Mesothelial cell of epicardium (in vitro differentiated cells): Measurements from ENCODE around the gene DMXL1. TPM values are rescaled to one million over a fixed set of nuclear protein-coding genes. Genes with fewer than 3 reads are reported as not detected.
A peak's percentile ranks its signal among the peaks of the same experiment; 100 is the strongest.

ENCODE experiments used
- DNase-seq, 2 experiments: peaks; one replicate each; pipeline ENCODE4 v3.0.0; 2021; ENCODE audit warnings: low spot score in 2 of 2; ENCODE audit not compliant: unreplicated experiment in 2 of 2
- H3K27ac Mint-ChIP-seq: 2 replicates; pipeline ENCODE4 v1.8.0; 2021; ENCODE audit warnings: mixed read lengths
- H3K27me3 Mint-ChIP-seq: 2 replicates; pipeline ENCODE4 v1.8.0; 2021; ENCODE audit warnings: low read depth, mixed read lengths
- H3K36me3 Mint-ChIP-seq: 2 replicates; pipeline ENCODE4 v1.8.0; 2021; ENCODE audit warnings: mixed read lengths
- H3K4me1 Mint-ChIP-seq: 2 replicates; pipeline ENCODE4 v1.8.0; 2021; ENCODE audit warnings: mixed read lengths
- H3K4me3 Mint-ChIP-seq: 2 replicates; pipeline ENCODE4 v1.8.0; 2021; ENCODE audit warnings: mild to moderate bottlenecking, moderate library complexity, mixed read lengths
- H3K9me3 Mint-ChIP-seq: 2 replicates; pipeline ENCODE4 v1.8.0; 2021; ENCODE audit warnings: mixed read lengths
- total RNA-seq: library from RNA; stranded (reverse); gene quantifications from 3 replicates; pipeline ENCODE4 v1.2.1, GENCODE V29; 2021
- TF ChIP-seq, protein P1 (sequence below): fragments of 200-600 bp; sonication (generic); IDR thresholded peaks from one replicate; pipeline ENCODE4 v1.5.0; 2021; ENCODE audit warnings: antibody characterized with exemption; ENCODE audit not compliant: unreplicated experiment

DMXL1 gene
- total RNA-seq, 1 donor from 2014 or later: 74.9 TPM

DNA sequence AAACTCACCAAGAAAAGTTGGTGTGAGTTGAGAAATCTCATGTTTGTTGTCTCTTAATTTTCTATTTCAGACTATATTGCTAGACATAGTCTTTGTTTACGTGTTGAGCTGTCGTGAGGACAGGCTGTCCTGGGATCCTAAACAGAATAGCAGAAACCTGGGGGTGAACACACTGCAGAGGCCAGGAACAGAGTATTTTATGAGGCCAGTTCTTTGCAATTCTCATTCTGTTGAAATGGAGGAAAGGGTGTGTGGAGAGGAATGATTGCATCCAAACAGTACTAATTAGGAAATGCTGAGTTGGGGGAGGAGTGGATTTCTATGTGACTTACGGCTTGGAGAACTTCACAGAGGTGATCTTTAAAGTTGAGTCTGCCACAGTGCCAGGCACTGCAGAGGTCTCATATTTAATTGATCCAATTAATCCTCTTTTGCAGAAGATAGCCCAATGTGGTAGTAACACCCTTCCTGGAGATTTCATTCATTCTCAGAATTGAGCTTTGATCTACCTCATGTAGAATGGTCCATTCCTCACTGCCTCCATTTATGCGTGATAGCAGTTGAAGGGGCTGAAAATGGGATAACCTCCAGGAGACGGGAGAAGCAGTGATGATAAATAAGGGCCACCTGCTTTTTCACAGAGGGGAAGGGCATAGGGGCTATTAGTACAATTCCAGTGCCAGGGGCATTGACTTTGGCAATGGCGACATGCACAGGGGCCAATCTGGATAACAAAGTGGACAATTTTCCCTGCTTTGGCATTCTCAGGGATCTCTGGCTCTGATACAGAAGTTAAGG is 200.3 kb downstream of the DMXL1 start:
- H3K9me3 Mint-ChIP-seq: no peaks in the 10 kb centered on the region
- H3K27ac Mint-ChIP-seq: peak overlapping the region; percentile 4
- H3K4me3 Mint-ChIP-seq: no peak overlapping the region
- H3K4me1 Mint-ChIP-seq: peaks cover 63% of the 10 kb centered on the region
- TF ChIP-seq, protein P1, sequence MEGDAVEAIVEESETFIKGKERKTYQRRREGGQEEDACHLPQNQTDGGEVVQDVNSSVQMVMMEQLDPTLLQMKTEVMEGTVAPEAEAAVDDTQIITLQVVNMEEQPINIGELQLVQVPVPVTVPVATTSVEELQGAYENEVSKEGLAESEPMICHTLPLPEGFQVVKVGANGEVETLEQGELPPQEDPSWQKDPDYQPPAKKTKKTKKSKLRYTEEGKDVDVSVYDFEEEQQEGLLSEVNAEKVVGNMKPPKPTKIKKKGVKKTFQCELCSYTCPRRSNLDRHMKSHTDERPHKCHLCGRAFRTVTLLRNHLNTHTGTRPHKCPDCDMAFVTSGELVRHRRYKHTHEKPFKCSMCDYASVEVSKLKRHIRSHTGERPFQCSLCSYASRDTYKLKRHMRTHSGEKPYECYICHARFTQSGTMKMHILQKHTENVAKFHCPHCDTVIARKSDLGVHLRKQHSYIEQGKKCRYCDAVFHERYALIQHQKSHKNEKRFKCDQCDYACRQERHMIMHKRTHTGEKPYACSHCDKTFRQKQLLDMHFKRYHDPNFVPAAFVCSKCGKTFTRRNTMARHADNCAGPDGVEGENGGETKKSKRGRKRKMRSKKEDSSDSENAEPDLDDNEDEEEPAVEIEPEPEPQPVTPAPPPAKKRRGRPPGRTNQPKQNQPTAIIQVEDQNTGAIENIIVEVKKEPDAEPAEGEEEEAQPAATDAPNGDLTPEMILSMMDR: no peak
- no peaks in the 10 kb centered on the region for H3K27me3 Mint-ChIP-seq
- no peaks in the 10 kb centered on the region for H3K36me3 Mint-ChIP-seq
- DNase-seq: no peak

DNA sequence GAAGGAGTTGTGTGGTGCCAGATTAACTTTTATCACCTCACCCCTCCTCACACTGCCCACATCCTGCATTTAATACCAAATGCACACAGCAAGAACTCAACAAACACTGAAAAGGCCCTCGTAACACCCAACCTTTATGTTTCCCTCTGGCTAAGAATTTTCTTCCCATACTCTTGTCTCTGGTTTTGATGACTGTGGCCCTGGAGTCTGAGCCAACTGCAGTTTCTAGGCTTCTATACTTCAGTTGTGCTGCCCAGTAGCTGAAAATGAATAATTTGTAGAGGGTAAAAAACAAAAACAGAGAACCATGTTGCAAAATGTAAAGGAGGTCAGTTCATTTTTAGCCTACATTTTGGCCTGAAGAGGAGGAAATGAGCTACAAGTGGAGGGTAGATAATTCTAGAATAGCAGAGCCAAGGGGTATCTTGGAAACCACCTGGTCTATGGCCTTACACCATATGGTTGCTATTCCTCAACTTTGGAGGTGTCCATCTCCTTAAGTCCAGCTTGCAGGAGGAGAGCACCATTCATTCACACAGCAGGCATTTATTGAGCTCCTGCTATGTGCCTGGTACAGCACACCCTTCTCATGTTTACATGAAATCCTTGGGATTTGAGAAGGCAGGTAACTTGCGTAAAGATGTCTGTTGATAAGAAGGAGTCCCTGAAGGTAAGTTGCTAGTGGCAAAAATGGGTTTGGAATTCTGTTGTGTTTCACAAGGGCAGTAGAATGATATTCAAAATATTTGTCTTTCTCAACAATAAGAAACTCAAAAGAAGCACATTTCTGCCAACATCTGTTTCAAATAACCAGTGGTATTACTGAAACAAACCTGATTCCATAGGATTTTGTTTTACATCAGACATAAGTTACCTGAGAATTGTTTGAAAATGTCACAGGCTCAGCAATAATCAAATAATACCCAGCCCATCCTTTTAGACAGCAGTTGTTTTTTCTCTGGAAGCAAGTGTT is 201.2 kb downstream of the DMXL1 start:
- TF ChIP-seq, protein P1: no peak
- H3K4me3 Mint-ChIP-seq: no peak overlapping the region
- H3K9me3 Mint-ChIP-seq: no peaks in the 10 kb centered on the region
- no peaks in the 10 kb centered on the region for H3K27me3 Mint-ChIP-seq
- H3K27ac Mint-ChIP-seq: no peak overlapping the region
- H3K36me3 Mint-ChIP-seq: no peaks in the 10 kb centered on the region
- no peak for DNase-seq
- peaks cover 63% of the 10 kb centered on the region for H3K4me1 Mint-ChIP-seq

DNA sequence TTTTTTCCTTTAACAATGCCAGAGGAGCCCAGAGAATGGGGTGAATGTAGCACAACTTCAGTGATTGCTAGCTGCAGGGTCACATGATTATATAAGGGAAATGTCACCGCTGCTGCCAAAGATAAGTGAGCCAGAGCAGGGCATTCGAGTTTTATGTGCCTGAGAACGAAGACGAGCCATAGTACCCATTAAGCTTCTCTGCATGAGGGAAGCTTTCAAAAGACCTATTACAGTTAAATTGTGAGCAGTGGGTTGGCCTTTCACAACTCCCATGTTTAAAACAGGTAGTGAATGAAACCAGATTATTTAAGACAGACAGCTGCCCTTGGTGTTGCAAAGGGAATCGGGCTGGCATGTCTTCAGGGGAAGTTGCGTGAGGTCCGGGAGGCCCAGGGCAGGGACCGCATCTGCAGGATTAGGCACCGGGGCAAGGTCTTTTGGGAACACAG is 202.5 kb downstream of the DMXL1 start:
- Mint-ChIP-seq H3K4me3 (no peak overlapping the region), H3K4me1 (peaks cover 60% of the 10 kb centered on the region), H3K9me3 (no peaks in the 10 kb centered on the region), H3K27me3 (no peaks in the 10 kb centered on the region), H3K27ac (peak overlapping the region; percentile 20), H3K36me3 (no peaks in the 10 kb centered on the region)
- no peak for DNase-seq
- TF ChIP-seq, protein P1: no peak

DNA sequence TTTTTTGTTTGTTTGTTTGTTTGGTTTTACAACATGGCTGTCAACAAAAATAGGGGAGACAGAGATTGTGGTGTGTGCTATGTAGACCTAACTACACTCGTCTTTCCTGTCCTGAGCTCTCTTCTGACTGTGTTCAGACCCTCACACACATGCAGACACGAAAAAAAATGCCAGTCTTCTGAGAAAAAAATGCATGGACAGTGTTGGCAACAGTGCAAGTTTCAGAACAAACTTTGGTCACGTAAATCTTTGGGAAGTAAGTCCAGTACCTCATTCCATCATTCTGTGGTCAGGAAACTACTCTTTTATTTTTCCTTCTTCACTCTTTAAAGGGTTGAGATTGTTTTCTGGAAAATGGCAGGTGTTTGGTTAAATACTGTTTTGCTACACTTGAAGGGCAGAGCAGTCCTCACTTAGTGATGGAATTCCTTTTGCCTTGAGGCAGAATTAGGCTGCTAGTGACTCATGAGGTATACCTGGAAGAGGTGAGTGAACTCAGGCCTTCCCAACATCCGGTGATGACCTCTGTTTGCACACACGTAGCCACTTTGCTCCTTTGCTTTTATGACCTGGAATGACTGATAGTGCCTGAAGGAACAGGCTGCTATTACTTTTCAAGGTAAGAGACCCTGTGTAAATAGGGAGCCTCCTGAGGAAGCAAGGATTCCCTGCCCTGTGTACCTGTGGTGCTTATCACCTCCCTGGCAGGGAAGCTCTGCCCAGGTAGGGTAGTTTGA is 203.3 kb downstream of the DMXL1 start:
- no peak for DNase-seq
- H3K27me3 Mint-ChIP-seq: no peaks in the 10 kb centered on the region
- peaks cover 58% of the 10 kb centered on the region for H3K4me1 Mint-ChIP-seq
- TF ChIP-seq, protein P1: no peak
- no peaks in the 10 kb centered on the region for H3K9me3 Mint-ChIP-seq
- H3K27ac Mint-ChIP-seq: peak overlapping the region; percentile 54
- no peak overlapping the region for H3K4me3 Mint-ChIP-seq
- H3K36me3 Mint-ChIP-seq: no peaks in the 10 kb centered on the region

DNA sequence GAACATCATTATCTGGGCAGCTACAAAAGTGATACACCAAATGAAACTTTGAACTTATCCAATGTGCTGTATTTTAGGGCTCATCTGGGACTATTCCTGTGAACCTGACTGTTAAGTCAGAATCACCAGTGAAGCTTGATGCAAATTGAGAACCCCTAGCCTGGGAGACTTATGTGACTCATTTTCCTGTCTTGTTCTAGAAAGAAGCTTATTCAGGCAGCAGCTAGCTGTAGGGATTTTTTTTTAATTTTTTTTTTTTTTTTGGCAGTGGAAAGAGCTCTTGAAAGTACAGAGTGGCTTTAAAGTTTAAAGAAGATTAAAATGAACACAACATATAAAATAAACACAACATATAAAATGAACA is 203.9 kb downstream of the DMXL1 start:
- no peaks in the 10 kb centered on the region for H3K36me3 Mint-ChIP-seq
- no peaks in the 10 kb centered on the region for H3K9me3 Mint-ChIP-seq
- peak overlapping the region; percentile 54 for H3K27ac Mint-ChIP-seq
- no peak overlapping the region for H3K4me3 Mint-ChIP-seq
- peaks cover 53% of the 10 kb centered on the region for H3K4me1 Mint-ChIP-seq
- H3K27me3 Mint-ChIP-seq: no peaks in the 10 kb centered on the region
- no peak for DNase-seq
- TF ChIP-seq, protein P1: no peak
